ENCODE data around the gene ZDHHC18.
"Not testable (repeated sequence)": the region's sequence is repeated elsewhere in the genome, so short reads cannot be mapped to it uniquely, and the experiment has no call there.

Gene ZDHHC18

DNA sequence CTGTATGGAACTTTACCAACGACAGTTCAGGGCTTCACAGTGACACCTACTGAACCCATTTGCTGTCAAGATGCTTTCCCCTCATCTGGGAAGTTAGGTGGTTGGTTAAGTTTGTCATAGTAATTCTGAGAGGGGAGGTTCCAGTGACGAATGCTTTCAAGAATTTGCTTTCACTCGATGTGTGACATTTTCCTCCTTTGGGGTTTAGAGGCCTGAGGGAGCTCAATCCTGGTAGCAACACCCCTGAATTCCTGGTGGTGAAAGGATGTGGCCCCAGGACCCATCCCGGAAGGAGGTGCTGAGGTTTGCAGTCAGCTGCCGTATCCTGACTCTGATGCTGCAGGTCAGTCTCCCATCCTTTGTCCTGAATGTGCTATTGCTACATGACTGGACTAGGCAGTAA, 35.9 kb upstream of the ZDHHC18 start:
- DNase-seq = no peak
- in situ Hi-C loops (cut with MboI; ENCODE audit: low pct_unique_long_range_greater_than_20kb, low sequenced_read_pairs) = no loop called here

DNA sequence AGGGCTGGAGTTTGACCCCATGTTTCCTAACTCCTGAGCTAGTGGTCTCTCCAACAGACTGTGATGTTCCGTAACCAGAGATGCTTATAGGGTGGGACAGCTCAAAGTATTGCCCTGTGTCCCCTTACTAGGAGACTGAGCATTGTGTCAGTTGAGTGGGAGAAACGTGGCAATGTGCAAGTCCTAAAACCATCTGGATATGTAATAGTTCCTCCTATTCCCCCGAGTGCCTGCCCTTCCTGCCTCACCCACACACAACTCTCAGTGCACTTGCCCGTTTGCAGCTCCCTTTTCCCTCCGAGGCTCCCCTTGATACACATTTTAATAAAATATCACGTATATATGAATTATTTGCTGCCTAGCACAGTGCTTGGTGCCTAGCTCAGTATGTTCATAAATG, 35.3 kb upstream of the ZDHHC18 start:
- no peak for DNase-seq

DNA sequence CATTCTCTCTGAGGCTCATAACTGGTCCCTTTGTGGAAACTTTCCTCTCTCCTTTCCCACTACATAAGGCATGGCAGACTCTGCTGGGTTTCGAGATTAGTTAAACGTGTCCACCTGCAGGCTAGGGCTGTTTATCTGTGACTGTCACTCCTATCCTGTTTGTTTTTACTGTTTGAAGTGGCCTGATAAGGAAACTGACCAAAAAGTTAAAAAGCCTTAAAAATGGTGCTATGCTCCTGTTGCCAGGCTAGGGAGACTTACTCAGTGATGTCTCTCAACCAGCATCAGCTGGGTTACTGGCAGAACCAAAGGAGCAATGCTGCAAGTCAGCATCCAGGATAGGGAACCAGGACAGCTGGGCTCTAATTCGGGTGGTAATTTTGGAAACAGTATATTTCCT, 34.9 kb upstream of the ZDHHC18 start:
- in situ Hi-C loops (cut with MboI; ENCODE audit: low pct_unique_long_range_greater_than_20kb, low sequenced_read_pairs) = no loop called here
- DNase-seq = no peak

More for the DNA sequence above, 35.3 kb upstream of the ZDHHC18 start:
- in situ Hi-C loops (cut with MboI; ENCODE audit: low pct_unique_long_range_greater_than_20kb, low sequenced_read_pairs) = no loop called here

DNA sequence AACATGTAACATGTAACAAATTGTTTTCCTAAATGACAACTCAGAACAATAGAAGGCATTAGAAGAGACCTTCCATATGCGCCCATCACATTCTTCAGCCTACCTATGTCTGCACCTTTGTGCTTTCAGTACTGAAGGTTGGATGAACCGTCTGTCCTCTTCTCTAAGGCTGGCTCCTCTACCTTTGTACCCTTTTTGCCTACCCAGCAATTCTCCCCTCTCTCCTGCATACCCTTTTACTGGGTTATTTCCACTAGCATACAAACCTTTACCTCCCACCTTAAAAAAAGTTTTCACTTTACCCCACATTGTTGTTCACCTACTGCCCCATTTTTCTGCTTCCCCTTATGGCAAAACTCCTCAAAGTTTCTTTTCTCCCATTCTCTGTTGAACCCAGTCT, 33.6 kb upstream of the ZDHHC18 start:
- no peak for DNase-seq
- in situ Hi-C loops (cut with MboI; ENCODE audit: low pct_unique_long_range_greater_than_20kb, low sequenced_read_pairs) = no loop called here

DNA sequence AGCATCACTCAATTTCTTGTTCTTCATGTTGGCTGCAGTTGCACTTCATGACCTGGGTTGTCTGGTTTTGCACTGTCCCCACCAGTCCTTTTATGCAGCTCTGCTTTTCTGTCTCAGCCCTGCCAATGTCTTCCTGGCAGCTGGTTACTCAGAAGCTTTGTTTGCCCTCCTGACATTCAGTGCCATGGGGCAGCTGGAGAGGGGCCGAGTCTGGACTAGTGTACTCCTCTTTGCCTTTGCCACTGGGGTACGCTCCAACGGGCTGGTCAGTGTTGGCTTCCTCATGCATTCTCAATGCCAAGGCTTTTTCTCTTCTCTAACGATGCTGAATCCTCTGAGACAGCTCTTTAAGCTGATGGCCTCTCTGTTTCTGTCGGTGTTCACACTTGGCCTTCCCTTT, 32.1 kb upstream of the ZDHHC18 start:
- DNase-seq = no peak
- in situ Hi-C loops (cut with MboI; ENCODE audit: low pct_unique_long_range_greater_than_20kb, low sequenced_read_pairs) = no loop called here

DNA sequence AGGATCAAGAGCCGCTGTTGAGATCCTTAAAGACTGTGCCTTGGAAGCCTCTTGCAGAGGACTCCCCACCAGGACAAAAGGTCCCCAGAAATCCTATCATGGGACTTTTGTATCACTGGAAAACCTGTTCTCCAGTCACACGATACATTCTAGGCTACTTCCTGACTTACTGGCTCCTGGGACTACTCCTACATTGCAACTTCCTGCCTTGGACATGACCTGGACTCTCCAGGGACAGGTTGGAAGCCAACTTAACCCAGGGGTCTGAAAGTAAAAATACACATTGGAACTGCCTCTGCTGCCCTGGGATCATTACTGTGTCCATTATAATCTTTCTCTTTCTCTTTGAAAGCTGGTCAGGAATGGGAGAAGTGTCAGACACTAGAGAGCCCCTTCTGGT, 28.9 kb upstream of the ZDHHC18 start:
- DNase-seq = no peak
- in situ Hi-C loops (cut with MboI; ENCODE audit: low pct_unique_long_range_greater_than_20kb, low sequenced_read_pairs) = no loop called here

DNA sequence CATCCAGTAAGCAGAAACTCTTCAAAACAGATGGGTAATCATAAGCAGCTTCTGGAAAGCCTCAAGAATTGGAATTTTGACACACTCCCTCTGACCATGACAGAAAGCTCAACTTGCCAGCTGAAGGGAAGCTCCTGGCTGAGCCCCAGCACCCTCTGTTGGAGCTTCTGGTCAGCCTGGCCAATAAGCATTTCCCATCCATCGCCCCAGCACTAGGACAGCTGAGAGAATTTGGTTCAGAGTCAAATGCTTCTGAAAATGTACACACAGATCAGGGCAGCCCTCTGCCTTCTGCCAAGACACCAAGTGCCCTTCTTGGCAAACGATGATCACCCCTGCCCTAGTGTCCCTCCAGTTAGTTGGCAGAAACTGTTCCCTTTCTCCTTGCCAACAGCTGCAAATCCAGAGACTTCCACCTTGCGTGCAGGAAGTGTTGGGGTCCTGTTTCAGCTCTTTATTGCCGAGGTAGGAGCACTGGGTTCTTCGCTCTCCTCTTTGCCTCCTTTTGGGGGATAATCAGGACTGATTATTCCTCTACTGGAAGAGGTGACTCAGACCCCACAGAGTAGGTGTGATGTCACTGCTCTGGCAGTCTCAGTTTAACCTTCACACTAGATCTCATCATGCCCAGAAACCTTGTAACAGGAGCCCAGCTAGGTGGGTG, 26.9 kb upstream of the ZDHHC18 start:
- in situ Hi-C loops (cut with MboI; ENCODE audit: low pct_unique_long_range_greater_than_20kb, low sequenced_read_pairs) = no loop called here
- no peak for DNase-seq

DNA sequence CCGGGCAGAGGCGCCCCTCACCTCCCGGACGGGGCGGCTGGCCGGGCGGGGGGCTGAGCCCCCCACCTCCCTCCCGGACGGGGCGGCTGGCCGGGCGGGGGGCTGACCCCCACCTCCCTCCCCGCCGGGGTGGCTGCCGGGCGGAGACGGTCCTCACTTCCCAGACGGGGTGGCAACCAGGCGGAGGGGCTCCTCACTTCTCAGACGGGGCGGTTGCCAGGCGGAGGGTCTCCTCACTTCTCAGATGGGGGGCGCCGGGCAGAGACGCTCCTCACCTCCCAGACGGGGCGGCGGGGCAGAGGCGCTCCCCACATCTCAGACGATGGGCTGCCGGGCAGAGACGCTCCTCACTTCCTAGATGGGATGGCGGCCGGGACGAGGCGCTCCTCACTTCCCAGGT, 22.6 kb upstream of the ZDHHC18 start:
- in situ Hi-C loops (cut with MboI; ENCODE audit: low pct_unique_long_range_greater_than_20kb, low sequenced_read_pairs); DNase-seq: not testable (repeated sequence)

DNA sequence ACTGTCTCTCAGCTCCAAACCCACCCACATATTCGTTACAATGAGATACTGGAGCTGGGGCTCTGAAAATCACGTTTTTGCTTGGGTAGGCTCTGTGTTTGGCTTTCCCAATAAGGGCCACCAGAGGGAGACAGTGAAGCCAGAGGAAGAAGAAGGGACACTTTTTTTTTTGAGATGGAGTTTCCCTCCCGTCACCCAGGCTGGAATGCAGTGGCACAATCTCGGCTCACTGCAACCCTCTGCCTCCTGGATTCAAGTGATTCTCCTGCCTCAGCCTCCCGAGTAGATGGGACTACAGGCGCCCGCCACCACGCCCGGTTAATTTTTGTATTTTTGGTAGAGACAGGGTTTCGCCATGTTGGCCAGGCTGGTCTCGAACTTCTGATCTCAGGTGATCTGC, 16.4 kb upstream of the ZDHHC18 start:
- DNase-seq = peak; percentile 88
- in situ Hi-C loops (cut with MboI; ENCODE audit: low pct_unique_long_range_greater_than_20kb, low sequenced_read_pairs) = not testable (repeated sequence)

DNA sequence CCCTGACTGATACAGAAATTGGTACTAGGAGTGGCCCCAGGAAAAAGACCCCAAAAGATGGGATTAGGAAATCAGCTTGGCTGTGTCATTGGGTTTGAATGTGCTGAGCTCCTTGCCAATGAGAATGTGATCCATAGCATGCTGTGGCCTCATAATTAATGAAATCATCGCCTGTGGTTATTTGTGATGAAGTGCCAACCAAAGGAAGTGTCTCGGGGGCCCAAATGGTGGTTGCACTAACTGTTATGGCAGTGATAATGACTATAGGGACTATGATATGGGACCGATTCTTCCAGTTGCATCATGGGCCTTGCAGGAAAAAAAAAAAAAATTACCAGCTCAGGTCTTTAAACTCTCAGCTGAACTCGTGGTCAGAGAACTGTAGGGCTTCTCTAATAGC, 15.4 kb upstream of the ZDHHC18 start:
- no peak for DNase-seq
- in situ Hi-C loops (cut with MboI; ENCODE audit: low pct_unique_long_range_greater_than_20kb, low sequenced_read_pairs) = no loop called here

DNA sequence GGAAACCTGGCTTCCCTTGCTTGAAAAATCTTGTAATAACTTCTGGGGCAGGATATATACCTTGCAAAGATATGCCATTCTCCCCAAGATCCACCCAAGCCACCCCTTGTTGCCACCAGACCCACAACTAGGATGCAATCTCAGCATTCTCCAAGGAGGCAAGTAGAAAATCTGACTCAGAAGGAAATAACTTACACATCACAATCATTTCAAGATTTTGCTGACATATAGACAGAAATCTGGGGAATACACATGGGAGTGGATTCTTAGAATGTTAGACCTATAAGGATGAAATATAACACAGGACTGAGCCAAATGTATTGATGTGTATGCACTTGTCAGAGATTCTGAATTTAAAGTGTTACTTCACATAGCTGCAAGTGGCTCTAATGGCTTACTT, 14.8 kb upstream of the ZDHHC18 start:
- DNase-seq = no peak
- in situ Hi-C loops (cut with MboI; ENCODE audit: low pct_unique_long_range_greater_than_20kb, low sequenced_read_pairs) = no loop called here

DNA sequence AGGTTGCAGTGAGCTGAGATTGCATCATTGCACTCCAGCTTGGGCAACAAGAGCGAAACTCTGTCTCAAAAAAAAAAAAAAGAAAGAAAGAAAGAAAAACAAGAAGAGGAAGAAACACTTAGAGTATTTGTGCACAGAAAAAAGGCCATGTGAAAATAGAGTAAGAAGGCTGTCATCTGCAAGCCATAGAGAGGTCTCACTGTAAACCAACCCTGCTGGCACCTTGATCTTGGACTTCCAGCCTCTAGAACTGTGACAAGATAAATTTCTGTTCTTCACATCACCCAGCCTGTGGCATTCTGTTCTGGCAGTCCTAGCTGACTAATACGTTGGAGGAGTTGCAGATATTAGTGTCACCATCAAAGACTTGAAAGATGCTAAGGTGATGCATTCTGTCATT, 12.1 kb upstream of the ZDHHC18 start:
- in situ Hi-C loops (cut with MboI; ENCODE audit: low pct_unique_long_range_greater_than_20kb, low sequenced_read_pairs) = no loop called here

DNA sequence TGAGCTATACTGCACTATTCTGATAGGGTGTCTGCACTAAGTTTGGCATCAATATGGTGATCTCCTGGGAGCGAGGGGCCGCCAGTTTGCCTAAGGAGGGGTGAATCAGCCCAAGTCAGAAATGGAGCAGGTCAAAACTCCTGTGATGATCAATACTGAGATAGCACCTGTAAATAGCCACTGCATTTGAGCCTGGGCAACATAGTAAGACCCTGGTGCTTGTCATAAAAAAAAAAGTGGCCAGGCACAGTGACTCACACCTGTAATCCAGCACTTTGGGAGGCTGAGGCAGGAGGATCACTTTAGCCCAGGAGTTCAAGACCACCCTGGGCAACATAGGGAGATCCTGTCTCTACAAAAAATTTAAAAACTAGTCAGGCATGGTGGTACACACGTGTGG, 11.6 kb upstream of the ZDHHC18 start:
- in situ Hi-C loops (cut with MboI; ENCODE audit: low pct_unique_long_range_greater_than_20kb, low sequenced_read_pairs) = no loop called here
- DNase-seq = no peak

More for the DNA sequence above, 12.1 kb upstream of the ZDHHC18 start:
- no peak for DNase-seq

DNA sequence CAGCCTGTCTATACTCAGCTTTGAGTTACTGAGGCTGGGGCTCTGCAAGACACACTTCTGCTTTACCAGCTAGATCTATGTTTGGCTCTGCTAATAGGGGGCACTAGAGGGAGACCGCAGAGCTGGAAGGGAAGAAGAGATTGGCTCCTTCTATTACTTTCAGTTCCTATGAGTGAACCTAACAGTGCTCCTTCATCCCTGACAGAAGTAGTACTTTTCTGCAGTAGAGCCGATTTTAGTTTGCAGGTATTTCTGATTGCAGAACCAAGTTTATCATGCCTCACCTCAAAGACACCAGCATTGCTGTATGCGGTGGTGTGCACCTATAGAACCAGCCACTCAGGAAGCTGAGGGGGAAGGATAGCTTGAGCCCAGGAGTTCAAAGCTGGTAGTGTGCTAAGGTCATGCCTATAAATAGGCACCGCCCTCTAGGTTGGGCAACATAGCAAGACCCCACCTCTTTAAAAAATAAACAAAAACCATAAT, 5.7 kb upstream of the ZDHHC18 start:
- DNase-seq = peak; percentile 77
- in situ Hi-C loops (cut with MboI; ENCODE audit: low pct_unique_long_range_greater_than_20kb, low sequenced_read_pairs) = no loop called here

DNA sequence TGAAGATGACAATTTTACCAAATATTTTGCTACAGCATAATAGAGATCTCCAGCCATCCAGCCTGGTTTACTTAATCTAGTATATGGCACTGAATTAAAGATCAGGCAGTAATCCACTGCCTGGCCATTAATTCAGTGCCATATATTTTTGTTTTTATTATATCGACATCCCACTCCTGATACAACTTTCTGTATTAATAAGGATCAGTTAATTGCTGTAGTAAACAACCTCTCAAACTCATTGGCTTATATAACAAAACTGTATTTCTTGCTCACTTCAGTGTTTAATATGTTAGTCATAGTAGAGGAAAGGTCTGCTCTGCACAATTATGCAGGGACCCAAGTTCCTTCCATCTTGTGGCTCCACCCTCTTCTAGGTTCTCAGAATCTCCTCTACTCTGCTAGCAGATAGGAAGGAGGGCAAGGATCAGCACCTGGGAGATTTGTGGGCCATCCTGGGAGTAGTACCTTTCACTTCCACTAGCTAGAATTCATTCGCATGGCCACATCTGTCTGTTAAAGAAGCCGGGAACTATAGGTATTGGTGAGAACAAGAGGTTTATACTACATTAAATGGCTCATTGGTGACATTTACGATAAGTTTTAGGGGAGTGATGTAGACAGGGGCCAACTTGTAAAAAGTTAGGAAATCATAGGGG, 3.6 kb upstream of the ZDHHC18 start:
- no peak for DNase-seq
- in situ Hi-C loops (cut with MboI; ENCODE audit: low pct_unique_long_range_greater_than_20kb, low sequenced_read_pairs) = no loop called here

DNA sequence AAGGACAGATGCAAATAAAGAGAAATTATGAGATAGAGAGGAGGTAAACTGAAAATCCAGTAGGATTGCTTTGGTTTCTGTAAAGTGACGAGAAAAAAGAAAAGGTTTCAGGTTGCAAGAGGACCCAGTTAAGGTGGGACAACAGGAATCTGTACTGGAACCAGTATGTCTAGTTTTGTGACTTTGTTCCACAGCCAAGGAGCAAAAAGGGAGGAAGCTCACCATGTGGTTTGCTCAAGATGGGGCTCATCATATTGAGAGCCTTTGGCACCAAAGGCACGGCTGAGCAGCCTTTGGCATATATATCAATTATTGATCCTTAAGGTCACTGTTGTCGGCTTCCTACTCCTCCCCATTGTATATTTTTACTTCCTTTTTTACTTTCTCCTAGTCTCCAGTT, 1.8 kb upstream of the ZDHHC18 start:
- DNase-seq = no peak
- in situ Hi-C loops (cut with MboI; ENCODE audit: low pct_unique_long_range_greater_than_20kb, low sequenced_read_pairs) = no loop called here

DNA sequence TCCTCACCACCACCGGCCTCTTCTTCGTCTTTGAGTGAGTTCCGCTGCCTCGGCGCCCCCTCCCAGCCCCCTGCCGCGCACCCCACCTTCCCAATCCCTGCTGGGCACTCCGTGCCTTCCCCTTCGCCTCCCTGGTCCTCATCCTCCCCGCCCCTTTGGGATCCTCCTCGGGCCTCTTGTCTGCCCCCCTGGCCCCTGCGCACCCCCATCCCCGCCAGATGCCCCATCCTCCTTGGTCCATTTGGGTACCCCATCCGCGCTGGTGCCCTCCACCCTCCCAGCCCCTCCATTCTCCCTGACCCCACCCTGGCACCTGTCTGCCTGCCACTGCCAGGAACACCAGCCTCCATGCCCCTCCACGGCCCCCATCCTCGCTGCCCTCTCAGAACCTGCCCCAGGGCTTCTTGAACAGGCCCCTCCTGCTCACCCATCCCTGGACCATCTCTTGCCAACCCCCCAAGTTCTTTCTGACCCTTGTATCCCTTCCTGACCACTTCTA, 667 bp downstream of the ZDHHC18 start:
- in situ Hi-C loops (cut with MboI; ENCODE audit: low pct_unique_long_range_greater_than_20kb, low sequenced_read_pairs) = no loop called here
- DNase-seq = no peak

DNA sequence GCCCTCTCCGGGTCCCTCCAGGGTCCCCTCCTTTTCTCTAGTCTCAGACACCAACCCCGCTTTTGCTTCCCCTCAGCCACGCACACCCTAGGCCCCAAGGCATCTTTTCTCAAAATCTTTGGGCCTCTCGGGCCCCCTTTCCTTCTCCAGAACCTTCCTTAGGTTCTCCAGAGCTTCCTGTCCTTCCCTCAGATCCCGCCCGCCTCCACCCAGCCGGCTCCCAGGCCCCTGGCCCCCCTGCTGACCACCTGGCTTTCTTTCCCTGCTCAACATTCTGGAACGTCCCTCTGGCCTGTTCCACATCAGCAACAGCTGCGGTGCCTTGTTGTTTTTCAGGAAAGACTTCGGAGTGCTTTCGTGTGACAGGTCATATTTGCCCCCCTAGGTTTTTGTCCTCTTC, 1.2 kb downstream of the ZDHHC18 start:
- DNase-seq = no peak
- in situ Hi-C loops (cut with MboI; ENCODE audit: low pct_unique_long_range_greater_than_20kb, low sequenced_read_pairs) = no loop called here

DNA sequence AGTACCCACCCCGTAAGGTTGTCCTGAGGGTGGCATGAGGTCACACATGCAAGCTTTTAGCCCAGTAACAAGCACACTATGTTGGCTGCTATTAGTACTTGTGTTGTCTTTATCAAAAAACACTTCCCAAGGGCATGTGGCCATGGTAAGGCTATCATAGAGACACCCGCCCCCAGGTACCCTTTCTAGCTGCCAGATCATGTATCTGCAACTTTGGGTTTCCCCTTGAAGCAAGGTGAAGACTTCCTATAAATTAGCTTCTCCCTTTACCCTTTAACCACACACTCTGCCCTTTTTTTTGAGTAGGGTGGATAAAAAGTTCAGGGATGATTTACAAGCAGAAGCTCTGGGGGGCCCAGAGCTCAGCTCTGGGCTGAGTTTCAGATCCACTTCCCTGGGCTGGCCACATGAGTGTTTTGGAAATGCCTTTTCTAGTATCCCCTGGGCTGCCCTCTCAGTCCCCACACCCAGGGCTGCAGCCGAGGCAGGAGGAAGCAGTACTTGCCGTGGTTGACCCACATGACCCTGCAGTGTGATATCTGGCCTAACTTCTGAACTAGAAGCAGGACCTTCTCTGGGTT, 2.0 kb downstream of the ZDHHC18 start:
- DNase-seq = peak; percentile 70
- in situ Hi-C loops (cut with MboI; ENCODE audit: low pct_unique_long_range_greater_than_20kb, low sequenced_read_pairs) = no loop called here

DNA sequence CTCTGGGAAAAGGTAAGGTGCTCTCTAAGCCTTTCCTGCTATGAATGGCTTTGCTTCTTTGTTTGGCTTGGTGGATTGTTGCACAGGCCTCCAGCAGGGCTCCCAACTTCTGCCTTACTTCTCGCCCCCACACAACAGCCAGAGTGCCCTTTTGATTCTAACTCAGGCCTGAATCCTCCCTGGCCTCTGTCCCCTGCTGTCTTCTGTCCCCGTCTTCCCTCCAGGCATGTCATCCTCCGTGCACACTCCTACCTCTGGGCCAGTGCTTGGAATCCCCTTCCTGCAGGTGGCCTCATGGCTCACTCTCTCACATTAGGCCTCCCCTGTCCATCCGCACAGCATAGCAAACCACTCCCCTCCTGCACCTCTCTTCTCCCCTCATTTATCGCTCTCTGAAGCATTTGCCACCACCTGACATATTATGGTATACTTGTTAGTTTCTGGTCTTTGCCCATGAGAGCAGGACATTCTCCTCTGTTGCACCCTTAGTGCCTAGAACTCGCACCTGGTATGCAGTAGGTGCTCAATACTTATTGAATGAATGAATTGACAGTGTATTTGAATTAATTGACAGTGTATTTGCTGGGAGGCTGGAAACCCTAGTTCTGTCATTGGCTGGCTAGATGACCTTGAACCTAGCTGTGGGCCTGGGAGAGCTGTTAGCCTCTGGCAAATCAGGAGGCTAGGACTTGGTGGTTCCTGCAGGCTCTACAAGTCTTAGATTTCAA, 2.9 kb downstream of the ZDHHC18 start:
- DNase-seq = no peak
- in situ Hi-C loops (cut with MboI; ENCODE audit: low pct_unique_long_range_greater_than_20kb, low sequenced_read_pairs) = no loop called here
